Measurements from ENCODE around the gene ZNF586.
"Not testable (repeated sequence)": the region's sequence is repeated elsewhere in the genome, so short reads cannot be mapped to it uniquely, and the experiment has no call there.

ZNF586 gene

DNA sequence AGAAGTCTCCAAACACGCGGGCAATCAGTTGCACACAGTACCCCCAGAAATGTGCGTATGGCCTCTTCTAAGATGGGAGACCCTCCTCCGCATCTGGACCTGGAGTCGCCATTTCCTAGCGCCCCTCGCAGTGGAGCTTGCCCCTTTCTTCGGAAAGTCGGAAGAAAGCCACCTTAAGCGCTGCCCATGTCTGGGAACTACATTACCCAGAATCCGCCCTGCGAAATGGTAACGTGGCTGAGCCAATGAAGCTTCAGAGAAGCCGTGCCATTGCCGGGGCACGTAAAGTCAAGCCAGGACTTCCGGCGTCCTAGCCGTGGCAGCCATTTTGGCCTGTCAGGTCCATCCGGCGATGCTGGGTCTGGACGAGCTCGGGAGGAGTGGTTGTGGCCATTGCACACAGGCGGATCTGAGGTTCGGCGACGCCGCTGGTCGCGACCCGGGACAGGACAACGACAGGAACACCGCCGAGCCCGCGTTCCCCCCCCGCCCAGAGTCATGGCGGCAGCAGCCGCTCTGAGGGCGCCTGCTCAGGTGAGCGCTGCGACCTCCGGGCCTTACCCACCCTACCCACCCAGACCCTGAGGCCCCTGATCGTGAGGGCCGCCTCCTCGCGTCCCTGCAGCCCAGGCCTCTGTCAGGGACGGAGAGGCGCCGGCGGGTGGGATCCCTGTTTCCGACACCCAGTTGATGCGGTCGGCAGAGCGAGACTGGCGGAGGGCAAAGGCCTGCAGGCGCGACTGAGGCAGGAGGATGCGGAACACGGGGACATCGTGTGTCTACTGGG, at the start of gene ZNF586:
Gene ZNF586 (plus strand): TSS at position 332 of the 787 bp plus-strand sequence. CDS start 167 bp downstream, at position 499.
- no peak for DNase-seq

DNA sequence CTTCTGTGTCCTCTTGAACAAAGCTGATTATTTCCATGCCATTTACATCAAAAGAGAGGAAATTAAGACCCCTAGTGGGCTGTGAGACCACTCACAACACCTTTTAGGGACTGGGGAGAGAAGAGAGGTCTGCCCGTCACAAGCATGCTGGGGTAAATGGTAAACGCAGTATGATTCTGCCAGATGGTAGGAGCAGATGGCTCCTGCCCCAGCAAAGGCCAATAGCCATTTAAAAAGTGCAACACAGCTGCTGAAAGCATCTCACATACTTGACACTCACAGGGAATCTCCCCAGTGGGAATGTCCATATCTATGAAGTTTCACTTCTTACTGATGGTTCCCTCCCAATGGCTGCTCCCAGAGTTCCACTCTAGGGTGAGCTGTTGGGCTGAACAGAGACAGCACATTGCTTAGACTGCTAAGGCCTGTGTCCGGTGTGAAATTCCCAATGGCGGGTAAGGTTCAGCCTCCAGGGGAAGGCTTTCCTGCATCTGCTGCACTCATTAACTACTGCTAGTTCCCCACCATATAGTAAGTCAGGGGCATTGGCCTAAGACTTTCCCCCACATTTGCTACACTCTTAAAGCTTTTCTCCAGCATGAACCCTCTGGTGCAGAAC, 49.5 kb upstream of the ZNF586 start:
- DNase-seq = no peak

DNA sequence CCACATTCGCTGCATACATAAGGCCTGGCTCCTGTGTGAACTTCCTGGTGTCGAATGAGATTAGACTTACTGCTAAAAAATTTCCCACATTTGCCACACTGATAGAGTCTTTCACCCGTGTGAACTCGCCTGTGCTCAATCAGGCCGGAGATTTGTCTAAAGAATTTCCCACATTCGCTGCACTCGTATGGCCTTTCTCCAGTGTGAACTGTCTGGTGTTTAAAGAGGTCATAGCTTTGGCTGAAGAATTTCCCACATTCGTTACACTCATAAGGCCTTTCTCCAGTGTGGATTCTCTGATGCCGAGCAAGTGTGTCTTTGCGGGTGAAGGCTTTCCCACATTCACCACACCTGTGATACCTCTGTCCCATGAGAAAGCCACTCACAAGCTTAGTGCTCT, 48.6 kb upstream of the ZNF586 start:
- DNase-seq = no peak

DNA sequence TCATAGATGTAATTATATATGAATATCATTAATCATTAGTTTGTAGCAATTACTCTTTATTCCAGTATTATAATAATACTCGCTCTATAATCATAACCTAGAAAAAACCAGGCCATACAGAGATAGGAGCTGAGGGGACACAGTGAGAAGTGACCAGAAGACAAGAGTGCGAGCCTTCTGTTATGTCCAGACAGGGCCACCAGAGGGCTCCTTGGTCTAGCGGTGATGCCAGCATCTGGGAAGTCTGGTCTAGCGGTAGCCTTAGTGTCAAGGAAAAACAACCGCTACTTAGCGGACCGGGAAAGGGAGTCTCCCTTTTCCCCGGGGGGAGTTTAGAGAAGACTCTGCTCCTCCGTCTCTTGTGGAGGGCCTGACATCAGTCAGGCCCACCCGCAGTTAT, 31.2 kb upstream of the ZNF586 start:
- DNase-seq = not testable (repeated sequence)

DNA sequence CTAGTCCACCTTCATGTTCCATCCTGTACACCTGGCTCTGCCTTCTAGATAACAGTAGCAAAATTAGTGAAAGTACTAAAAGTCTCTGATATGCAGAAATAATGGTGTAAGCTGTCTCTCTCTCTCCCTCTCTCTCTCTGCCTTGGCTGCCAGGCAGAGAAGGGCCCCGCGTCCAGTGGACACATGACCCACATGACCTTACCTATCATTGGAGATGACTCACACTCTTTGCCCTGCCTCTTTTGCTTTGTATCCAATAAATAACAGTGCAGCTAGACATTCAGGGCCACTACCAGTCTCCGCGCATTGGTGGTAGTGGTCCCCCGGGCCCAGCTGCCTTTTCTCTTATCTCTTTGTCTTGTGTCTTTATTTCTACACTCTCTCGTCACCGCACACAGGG, 30.7 kb upstream of the ZNF586 start:
- DNase-seq = not testable (repeated sequence)

DNA sequence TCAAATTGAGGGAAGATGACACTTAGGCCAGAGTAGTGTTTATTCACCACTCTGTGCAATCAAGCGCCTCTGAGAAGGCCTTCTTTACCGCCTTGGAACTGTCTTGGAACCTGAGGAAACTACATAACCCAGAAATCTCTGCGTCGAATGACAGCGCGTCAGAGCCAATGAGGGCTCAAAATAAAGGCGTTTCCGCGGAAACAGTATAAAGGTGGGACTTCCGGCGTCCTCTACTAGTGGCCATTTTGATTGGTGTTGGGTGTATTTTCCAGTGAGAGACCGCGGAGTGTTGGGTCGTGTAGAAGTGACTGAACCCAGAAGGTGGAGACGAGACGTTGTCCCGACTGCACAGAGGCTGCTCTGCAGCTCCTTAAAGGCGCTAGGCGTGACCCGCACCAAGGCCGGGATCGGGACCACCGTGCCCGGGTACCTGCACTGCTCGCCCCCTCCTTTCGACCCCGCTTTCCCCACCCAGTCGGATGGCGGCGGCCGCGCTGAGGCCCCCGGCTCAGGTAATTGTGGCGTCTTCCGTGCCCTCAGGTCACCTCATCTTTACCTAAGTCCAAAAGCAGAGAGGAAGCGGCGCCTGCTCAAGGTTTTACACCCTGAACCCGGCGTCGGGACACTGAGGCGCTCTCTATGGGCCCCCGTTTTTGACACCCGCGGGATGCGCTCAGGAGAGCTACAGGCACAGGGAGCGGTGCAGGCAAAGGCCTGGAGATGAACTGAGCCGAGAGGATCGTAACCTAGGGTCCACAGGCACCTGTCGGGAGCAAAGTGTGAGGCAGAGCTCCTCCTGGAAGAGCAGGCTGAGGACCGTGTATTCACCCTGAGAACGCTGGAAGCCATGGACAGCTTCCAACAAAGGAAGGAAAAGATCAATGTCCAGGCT, 22.6 kb upstream of the ZNF586 start, which contains the start of gene ZNF776:
Gene ZNF776 (plus strand): TSS at position 236 of the 892 bp plus-strand sequence. CDS start 244 bp downstream, at position 480.
- peak; percentile 98 for DNase-seq

DNA sequence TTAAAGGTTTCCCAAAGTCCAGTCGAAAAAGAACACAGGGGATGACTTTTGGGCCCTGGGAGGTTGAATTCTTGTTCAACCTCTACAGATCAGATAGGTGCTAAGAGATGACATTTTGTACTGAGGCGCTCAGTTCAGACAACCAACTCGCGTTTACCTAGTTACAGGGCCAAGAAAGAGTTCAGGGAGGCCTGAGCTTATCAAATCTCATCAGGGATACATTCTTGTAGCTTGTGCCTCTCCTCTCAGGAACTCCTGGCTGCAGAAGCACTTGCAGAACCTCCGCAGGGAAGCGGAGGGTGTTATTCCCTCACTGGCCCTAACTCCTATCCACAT, 22.0 kb upstream of the ZNF586 start:
- no peak for DNase-seq

DNA sequence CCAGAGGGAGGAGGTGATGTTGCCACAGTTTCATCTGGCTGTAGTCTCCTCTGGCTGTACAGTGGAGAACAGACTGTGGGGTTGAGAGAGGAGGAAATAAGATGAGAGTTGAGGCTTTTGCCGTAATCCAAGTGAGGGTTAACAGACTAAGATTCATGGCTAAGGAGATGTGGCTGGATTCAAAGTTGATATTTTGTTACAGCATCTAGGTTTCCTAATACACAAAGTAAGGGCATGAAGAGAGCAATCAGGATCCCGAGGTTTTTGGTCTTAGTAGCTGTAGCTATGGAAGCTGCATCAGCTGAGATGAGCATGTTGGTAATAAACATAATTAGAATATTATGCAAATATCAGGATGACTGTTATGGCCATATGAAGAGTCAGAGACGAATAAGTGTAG, 21.4 kb upstream of the ZNF586 start:
- DNase-seq = no peak

DNA sequence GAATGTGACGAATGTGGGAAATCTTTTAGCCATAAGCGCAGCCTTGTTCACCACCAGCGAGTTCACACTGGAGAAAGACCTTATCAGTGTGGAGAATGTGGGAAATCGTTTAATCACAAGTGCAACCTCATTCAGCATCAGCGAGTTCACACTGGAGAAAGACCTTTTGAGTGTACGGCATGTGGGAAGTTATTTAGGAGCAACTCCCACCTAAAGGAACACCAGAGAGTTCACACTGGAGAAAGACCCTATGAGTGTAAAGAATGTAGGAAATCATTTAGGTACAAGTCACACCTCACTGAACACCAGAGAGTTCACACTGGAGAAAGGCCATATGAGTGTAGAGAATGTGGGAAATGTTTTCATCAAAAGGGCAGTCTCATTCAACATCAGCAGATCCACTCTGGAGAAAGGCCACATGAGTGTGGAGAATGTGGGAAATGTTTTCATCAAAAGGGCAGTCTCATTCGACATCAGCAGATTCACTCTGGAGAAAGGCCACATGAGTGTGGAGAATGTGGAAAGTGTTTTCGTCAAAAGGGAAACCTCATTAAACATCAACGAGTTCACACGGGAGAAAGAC, 15.3 kb upstream of the ZNF586 start:
- no peak for DNase-seq

DNA sequence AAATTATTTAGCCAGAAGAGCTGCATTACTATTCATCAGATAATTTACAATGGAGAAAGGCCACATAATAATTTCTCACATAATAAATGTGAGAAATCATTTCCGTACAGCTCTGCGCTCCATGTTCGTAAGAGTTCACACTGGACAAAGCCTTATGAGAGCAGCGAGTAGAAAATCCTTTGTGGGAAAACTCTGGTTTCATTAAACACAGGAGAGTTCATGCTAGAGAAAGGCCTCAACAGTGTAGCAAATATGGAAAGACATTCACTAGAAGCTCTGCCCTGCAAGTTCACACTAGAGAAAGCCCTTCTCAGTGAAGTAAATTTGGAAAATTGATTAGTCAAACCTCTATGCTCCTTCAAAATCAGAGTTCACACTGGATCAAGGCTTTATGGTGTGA, 14.4 kb upstream of the ZNF586 start:
- no peak for DNase-seq

DNA sequence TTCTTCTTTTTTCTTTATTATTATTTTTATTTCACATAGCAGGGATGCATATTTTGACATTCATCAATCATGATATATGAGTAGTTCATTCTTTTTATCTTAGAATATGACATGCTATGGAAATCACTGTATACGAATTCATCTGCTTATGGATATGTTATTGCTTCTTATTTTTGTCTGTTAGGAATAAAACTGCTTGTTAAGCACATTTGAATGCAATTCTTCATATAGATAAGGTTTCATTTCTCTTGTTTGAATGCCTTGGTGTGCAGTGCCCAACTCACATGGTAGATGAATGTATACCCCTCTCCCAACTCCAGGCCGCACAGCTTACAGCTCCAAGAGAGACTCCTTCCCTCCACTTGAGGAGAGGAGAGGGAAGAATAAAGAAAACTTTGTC, 11.5 kb upstream of the ZNF586 start:
- DNase-seq = no peak

DNA sequence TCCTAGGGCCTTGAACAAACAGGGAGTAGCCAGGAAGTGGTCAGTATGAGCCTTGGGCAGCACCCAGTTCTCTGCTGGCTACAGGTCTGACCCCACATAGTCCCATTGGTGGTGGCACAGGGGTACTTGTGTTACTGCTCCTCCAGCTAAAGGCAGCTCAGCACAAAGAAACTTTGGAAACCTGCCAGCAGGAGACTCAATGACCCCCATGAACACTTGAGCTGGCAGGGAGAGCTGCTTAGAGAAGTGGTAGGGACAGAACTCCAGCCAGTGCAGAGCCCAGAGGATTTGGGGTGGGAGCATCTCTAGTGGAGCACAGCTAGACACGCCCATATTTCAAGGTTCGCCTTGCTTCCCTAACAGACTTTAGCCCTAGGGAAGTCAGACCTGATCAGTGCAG, 10.4 kb upstream of the ZNF586 start:
- DNase-seq = no peak

DNA sequence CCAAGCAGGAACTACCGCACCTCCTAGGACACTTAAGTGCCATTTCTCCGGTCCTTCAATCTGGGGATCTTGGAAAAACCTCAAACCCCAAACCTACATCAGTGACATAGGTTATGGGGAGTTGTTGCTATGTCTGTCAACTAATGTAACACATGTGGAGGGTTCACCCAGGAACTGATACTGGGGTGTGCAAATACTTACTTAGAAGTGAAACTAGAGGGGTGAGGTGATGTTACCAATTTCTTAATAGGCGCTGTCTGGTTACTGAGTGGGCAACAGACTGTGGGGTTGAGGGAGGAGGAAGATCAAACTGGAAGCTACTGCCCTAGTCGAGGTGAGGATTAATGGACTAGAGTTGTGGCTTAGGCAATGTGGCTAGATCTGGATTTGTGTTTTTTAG, 1.9 kb downstream of the ZNF586 start:
- no peak for DNase-seq

DNA sequence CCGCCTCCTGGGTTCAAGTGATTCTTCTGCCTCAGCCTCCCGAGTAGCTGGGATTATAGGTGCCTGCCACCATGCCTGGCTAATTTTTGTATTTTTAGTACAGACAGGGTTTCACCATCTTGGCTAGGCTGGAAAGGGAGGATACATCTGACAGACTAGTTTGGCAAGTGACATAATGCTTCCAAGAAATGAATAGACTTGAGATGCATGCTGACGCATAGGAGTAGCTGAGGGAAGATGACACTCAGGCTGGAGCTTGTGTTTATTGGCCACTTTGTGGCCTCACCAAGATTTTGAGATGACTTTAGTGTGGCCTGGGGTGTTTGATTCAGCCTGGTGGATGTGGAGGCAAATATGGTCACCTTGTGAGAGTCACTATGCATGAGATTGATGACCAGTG, 4.0 kb downstream of the ZNF586 start:
- DNase-seq = no peak

DNA sequence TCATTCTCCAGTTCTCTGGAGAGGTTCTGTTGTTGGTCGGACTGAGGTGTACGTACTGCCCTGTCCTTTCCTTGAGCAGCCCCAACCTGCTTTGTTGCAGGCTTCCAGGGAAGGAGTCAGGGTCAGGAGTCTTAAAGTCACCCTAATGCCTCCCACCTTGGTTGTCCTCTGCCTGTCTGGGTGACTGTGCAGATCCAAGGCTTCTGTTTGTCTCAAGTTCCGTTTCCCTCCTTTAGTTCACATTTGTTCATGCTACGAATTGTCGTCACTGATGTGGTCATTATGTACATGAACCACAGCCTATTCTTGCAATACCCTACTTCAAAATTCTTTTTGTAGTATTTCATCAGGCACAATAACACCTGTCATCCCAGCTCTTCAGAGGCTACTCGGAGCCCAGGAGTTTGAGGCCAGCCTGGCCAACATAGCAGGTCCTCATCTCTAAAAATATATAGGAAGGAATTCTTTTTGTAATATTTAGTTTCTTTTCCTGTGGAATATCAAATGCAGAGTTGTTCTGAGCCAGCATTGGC, 7.4 kb downstream of the ZNF586 start:
- no peak for DNase-seq

DNA sequence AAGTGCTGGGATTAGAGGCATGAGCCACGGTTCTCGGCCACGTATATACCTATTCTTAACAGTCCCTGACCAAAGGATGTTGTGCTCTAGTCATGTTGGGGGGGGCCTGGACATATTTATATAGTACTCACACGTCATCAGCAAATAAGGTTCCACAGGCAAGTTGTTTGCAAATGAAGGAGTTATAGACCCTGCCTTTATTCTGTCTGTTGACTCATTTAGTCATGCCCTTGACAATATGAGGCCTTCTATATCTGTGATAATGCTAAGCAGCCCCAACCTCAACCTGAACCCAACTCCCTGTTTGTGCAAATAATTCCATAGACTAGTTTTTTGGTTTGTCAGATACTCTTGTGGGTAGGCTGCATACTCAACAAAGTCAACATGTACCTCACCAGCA, 8.9 kb downstream of the ZNF586 start:
- no peak for DNase-seq

DNA sequence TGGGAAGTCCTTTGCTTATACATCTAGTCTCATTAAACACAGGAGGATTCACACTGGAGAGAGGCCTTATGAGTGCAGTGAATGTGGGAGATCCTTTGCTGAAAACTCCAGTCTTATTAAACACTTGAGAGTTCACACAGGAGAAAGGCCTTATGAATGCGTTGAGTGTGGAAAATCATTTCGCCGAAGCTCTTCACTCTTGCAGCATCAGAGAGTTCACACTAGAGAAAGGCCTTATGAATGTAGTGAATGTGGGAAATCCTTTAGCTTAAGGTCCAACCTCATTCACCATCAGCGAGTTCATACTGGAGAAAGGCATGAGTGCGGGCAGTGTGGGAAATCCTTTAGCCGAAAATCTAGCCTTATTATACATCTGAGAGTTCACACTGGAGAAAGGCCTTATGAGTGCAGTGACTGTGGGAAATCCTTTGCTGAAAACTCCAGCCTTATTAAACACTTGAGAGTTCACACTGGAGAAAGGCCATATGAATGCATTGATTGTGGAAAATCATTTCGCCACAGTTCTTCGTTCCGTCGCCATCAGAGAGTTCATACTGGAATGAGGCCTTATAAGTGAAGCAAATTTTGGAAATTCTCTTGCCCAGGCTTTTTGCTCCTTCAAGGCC, 9.9 kb downstream of the ZNF586 start:
- no peak for DNase-seq

DNA sequence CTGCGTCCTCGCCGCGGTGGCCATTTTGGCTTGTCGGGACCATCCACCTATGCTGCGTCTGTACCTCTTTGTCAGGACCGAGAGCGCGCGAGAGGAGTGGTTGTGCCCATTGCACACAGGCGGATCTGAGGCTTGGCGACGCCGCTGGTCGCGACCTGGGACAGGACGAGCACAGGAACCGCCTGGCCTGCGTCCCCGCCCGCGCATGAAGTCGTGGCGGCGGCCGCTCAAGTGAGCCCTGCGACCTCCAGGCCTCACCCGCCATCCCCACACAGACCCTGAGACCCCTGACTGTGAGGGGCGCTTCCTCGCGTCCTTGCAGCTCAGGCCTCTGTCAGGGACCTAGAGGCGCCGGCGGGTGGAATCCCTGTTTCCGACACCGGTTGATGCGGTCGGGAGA, 16.8 kb downstream of the ZNF586 start:
- no peak for DNase-seq

DNA sequence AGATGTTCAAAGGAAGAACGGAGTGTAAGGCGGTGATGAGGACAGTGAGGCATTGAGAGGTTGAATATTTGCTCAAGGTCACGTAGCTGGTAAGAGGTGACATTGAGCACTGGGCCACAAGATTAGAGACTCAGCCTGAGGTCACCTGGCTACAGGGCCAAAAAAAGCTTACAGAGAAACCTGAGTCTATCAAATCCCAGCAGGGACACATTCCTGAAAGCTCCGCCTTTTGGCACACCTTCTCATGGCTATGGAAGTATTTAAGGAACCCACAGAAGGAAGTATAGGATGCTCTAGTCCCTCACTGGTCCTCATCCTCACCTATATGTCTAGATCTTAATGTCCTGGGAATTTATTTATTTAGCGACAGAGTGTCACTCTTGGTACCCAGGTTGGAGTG, 17.4 kb downstream of the ZNF586 start:
- no peak for DNase-seq

DNA sequence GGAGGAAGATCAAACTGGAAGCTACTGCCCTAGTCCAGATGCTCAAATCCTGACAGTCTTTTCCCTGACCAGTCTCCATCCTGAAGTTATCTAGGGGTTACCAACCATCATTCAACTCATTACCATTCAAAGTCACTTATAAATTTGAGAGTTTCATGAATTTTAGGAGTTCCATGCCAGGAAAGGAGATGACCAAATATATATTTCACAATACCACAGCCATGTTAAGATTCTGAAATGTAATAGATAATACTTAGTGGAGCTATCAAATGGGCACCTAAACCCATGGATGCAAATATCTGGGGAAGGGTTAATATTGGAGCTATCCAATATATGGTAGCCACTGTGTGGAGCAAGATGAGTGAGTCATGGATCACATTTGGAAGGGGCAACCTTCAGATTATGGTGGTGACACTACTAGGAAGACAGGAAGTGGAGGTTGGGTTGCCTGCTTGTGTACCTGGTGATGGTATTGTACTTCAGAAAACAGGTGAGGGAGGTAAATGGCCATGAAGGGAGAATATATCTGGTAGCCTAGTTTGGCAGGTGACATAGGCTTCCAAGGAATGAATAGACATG, 18.7 kb downstream of the ZNF586 start:
- DNase-seq = no peak

DNA sequence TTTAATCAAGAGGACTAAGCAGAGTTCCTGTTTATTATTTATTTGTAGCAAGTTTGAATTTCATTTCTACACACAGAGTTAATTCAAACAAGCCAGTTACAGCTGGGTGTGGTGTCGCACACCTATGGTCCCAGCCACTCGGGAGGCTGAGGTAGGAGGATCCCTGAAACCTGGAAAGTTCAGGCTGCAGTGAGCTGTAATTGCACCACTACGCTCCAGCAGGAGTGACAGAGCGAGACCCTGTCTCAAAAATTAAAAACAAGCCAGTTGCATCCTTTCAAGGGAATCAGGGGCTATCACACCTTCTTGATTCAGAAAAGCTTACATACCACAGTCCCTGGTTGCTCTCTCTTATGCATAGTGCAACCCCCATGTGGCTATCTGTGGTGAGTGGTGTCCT, 19.8 kb downstream of the ZNF586 start:
- DNase-seq = no peak

DNA sequence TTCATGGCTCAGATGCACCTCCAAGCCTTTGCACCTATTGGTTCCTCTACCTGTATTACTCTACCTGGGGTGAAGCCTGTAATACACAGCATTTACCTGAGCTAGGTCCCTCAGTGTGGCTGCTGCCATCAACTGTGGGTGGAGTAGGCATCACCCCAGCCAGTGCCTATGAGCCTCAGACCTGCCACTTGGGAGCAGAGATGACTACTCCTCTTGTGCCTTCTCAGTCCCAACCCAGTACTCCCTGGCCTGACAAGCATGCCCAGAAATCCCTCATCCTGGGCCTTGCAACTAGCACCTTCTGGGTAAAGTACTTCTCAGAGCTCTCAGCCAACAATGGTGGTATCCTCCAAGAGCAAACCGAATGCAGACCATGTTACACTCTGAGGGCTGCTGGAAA, 27.1 kb downstream of the ZNF586 start:
- not testable (repeated sequence) for DNase-seq
